DMS 273 treated with DMSO at 0.1 percent for 48 hours (cell line): ENCODE measurements around the gene SUSD4.

ENCODE experiments used
- DNase-seq: peaks from one replicate; lab custom pipeline; 2025; lab: John Stamatoyannopoulos, UW

SUSD4 gene

GRCh38 chr1:223249854-223250631, 113.9 kb downstream of the SUSD4 start:
- no peak for DNase-seq

DNA sequence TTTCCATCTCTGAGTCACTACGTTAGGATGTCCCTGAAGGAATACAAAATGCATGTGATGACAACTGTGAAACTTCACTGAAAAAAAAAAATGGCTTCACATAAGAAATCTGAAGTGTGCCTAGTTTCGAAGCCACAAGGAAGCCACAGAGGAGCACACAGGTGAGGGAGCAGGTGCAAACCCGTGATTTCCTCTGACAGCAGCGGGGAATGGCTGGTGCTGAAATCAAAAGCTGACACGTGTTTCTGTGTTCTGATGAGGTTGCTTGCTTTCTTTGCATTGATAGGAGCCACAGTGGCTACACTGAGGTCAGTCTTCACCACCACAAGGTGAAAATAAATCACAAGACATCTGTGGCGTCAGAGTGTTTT, 115.2 kb downstream of the SUSD4 start:
- DNase-seq = no peak

DNA sequence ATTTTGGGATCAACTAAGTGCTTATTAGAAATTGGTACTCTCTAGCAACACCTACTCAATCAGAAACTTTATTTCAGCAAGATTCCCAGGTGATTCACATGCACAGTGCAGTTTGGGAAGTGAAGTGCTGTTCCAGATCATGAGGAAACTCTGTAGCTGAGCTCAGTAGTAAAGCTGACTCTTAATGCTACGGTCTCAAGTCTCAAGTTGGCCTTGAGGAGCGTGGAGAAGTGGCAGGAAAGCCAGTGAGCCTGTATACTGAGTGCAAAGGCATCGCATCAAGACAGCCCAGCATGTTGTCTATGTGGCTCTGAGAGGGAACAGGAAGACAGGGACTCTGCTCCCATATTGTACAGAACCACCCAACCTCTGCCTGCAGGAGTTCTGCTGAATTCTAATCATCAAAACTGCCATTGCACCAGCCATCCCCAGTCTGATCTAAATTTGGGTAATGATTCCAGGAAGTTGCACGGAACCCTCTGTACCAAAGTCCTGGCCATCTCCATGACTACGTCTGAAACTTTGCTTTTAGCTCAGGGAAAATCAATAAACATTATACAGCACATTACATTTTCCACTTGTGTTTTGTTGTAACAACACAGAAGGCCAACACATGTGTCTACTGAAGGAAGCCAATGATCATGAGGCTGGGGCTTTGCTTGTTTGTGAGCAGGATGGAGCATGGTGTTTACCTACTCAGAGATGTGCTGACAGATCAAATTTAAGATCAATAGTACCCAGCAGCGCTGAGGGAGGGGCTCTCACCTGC, 115.8 kb downstream of the SUSD4 start:
- DNase-seq = no peak

- DNase-seq = no peak
These were observed 117.4 kb downstream of the SUSD4 start for GRCh38 chr1:223246476-223247112.

DNA sequence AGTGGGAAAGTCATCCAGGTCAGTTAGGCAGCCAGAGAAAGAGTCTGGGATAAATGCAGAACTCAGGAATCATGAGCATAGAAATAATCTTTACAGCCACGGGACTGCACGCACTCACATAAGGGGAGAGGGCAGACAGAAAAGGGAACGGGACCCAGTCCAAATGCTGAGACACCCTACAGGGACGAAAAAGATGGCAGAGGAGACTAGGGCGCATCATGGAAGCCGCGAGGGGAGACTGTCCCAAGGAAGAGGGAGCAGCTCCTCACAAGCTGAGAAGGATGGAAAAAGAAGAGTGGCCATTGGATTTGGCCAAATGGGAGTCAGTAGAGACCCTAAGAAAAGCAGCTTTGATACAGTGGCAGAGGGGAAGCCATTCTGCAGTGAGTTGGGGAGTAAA, 118.0 kb downstream of the SUSD4 start:
- no peak for DNase-seq

- no peak for DNase-seq
These were observed 118.6 kb downstream of the SUSD4 start for GRCh38 chr1:223245411-223245810.

DNA sequence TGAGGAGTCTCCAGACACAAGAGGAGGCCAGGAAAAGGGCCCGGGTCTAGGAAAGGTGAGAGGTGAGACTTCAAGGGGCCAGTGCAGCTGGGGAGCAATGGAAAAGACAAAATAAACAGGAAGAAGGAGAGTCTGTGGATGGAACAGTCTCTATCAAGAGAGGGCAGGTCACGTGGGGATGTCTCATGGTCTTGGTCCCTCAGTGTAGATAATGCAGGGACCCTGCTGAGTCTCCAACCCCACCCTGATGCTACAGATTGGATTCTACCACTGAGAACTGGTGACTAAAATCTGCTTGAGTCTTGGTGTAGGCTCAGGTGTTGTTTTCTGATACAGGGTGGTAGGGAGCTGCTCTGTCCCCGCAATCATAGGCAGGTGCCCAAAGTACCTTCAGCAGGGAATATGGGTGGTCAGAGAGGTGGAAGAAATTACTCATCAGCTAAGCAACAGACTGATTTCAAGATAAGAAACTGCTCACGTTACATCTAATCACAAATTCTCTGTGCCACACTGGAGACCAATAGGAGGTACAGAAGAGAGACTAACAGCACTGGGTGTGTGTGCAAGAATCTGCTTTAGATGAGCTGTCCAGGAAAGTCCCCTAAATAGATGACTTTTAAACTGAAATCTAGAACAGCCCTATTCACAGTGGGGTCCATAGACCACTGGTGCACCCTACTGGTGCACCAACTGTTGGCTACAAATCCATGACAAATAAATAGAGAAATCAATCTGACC, 119.4 kb downstream of the SUSD4 start:
- DNase-seq = no peak

DNA sequence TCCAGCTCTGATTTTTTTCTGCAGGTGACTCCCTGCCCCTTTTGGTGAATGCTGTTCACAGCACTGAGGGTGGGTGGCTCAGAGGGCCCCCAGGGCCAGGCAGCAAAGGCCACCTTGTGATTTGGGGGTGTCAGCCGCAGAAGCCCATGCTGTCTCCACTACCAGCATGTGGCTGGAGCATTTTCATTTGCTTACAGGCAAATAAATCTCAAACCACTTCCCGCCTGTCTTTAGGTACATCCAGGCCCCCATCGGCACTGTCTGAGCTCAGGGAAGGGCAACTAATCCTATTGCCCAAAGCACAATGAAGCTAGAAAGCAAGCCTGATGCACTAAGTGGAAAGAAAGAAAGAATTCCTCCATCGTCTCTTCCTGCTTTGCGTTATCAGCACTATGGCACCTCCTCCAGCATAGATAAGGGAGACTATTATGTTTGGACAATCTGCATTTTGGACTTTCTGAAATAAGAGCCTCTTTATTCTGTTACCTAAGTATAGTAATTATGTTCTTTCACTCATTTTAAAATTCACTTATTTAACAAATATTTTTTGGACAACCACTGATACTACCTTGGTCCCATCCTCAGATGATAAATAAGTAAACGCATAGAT, 120.4 kb downstream of the SUSD4 start:
- no peak for DNase-seq

DNA sequence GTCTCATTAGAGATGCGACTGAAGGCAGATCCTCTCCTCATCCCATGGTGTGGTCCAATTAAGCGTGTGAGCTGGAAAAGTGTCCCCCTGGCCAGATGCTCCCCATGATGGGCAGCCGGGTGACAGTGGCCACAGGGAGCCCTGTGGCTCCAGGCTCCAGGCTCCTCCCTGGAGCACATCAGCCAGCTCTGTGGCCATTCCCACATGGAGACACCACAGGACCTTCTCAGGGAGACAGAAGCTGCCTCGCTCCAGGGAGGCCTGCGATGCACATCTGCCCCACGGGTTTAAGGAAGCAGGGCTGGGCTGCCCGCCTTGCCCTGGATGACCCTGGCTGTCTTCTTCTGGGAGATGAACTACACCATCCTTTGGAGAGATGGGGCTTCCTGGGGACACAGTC, 121.0 kb downstream of the SUSD4 start:
- no peak for DNase-seq

DNA sequence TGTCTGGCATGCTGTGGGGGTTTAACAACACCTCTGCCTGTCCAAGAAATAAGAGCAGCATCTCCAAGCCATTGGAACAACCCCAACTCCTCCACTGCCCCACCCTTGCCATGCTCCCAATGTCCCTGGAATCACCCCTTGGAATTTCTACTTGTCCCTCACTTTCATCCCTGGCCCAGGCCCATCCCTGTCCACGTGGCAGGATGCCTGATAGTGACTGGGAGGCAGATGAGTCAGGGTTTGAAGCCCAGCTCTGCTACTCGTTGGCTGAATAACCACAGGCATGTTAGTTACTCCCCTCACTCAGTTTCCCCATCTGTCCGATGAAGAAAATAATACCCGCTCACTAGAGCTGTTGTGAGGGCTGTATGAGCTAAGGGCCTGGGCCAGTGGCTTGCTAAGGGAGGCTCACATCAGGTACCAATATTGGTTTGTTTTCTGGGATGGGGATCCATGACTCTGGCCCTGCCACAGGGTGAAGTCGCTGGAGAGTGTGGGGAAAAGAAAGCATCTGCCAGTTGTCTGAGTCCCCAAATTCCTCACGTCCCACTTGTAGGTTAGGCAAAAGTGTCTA, 121.5 kb downstream of the SUSD4 start:
- no peak for DNase-seq

DNA sequence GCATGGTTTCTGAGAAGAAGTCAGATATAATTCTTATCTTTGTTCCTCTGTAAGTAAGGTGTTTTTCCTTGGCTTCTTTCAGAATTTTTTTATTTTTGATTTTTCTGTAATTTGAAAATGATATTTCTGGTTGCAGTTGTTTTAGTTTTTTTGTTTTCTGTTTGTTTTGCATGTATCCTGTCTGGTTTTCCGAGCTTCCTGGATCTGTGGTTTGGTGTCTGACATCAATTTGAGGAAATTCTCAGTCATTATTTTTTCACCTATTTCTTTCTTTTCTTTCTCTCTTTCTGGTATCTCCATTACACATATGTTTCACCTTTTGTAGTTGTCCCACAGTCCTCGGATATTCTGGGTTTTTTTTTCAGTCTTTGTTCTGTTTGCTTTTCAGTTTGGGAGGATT, 123.9 kb downstream of the SUSD4 start:
- DNase-seq = no peak

- DNase-seq = no peak
These were observed 128.9 kb downstream of the SUSD4 start for GRCh38 chr1:223235091-223235490.

- DNase-seq = no peak
These were observed 129.4 kb downstream of the SUSD4 start for GRCh38 chr1:223234534-223234933.

DNA sequence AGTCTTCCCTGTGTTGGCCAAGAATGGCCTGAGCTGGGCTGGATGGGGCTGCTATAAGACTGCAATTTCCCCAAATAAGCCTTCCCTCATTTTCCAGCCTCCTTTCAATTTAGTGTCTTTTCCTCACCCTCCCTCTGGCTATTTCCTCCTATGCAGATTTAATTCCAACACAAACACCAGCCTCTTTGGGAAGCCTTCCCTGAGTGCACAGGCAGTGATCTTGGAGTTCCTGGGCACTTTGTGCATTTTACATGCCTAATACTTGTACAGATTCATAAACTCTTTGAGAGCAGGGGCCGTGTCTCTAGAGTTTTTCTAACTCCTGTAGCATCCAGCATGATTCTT, 129.8 kb downstream of the SUSD4 start:
- no peak for DNase-seq

DNA sequence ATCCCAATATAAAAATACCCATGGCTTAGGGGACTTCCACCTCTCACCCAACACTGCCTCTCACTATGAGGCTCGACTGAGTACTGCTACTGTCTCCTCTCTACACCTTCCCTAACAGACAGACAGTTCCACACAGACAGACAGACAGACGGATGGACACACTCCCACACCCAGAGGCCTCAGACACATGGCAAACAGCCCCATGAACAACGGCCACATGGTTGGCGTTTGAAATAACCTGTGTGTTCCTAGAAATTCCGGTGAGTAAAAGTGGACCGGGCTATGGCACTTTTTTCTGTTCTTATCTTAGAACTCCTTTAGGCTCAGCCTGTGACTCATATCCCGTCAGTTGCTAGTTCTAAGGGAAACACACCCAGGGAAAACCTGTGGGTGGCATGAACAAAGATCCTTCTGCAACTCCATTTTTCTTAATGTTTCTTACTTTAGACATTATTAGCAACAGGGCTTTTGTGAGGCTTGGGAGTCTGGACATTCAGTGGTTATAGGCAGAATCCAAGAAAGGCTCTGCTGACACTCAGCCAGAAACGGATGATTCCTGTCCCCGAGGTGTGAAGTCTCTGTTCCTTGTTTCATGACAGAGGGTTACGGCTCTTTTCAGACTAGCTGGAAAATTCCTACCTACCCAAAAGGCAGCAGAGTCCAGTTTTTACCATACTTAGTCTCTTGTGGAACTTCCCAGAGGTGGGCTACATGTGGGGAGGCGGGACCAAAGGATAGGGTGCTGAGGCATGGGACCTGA, 130.4 kb downstream of the SUSD4 start:
- DNase-seq = no peak

DNA sequence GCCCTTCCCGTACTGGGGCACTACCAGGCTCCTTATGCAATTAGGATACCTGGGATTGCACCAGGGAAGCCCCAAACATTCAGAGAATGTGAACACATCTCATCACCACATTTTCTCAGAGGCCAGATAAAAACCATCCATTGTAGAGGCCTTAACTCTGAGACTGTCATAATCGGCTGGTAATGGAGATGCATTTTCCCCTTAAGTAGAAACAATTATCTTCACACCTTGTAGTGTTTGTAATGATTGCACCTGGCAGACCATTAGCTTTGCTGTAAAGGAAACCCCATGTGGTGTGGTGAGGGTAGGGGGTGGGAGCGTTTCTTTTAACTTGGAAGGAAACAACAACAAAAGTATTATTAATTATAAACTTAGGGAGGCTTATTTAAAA, 131.0 kb downstream of the SUSD4 start:
- no peak for DNase-seq

- DNase-seq = no peak
These were observed 132.4 kb downstream of the SUSD4 start for GRCh38 chr1:223231581-223231980.

DNA sequence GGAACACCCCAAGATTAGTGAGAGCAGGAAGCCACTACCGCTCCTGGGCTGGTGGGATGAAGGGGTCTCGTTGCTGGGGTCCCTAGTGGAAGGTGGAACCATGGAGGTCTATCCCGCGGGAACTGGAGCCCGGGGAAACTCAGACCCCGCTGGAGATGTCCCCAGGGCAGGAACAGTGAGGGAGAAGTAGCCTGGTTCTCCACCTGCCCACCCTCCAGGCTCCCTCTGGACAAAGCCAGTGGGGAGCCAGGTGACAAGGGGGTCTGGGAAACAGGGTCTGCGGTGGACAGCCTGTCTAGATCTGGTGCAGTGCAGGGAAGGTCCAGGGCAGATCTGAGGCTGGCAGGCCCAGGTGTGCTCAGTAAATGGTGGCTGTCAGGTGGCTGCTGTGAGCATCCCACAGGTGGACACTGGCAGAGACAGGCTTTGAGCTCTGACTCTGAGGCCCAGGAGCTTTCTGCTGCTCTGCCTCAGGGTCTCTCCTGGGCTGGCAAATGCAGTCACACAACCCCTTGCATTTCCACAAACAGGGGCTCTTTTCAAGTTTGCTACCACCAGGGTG, 132.9 kb downstream of the SUSD4 start:
- DNase-seq = no peak

DNA sequence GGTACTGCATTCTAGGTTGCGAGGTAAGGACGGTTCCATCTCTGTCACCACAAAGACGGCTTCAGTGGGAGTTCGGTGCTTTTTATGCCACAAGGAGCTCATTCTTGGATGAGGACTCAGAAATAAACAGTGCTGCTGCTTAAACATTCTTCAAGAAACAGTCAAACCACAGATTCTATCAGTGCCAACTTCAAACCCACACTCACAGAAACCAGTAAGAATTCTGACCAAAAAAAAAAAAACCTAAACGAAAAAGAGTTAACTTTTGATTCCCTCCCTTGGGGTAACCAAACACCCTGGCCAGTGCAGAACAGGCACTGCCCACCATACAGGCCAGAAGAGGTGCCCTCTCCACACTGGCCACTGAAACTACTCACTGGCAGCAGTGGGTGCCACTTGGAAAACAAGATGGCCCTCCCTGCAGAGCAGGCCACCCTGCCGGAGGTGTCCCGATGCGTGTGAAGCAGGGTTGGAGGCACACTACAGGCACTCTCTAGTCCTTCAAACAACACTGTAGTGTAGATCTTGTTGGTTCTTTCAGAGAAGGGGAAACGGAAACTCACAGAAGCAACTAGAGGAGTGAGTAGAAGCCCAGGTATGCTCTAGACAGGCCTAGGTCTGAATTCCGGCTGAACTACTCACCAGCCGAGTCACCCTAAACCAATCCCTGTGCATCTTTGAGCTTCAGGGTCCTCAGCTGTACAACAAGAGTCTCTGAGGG, 133.7 kb downstream of the SUSD4 start:
- DNase-seq = no peak

DNA sequence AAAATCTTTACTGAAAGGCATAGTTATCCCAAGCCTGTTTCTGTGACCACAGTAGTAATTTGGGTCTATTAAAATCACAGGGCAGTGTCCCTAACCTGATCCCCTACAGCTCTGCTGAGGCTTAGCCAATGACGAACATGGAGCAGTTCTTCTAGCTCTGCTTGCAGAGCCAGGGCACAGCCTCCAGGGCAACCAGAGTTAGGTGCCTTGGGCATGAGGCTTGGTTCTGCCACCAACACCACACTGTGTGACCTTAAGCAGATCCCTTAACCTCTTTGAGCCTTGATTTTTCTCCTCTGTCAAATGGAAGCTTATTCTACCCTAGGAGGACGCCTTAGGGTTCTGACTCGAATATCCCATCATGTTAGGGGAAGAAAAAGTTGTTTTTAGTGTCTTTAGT, 134.2 kb downstream of the SUSD4 start:
- no peak for DNase-seq
